ENCODE measurements around the gene AXIN1.

DNA sequence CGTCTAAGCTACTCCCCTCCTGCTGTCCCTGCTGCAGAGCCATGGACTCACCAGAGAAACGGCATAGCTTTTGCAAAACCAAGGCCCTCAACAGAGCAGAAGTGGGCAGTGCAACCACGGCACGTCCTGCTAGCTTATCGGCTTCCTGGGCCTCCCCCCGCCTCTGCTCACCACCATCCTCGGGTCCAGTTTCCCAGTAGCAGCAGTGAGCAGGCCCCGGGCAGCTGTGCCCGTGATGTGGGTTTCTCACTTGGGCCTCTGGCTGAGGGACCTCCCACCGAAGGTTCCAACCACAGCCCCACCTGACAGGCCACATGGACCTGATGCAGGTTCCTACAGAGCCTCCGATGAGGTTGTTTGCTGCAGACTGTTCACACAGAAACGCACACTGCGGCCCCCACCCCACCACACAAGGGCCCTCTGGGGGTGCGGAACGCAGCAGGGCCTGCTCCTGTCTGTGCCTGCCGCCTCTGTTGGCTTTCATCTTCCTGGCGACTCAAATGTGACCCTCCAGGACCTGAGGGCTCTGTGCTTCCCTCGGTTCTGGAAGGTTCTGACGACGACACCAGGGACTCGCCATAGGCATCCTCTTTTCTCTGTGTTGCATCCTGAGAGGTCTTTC, 44.7 kb downstream of the AXIN1 start:
- no peak for TF ChIP-seq ATF2 (IDR thresholded peaks at IDR 0.05; ENCODE audit: low read length)
- no peak for TF ChIP-seq SIN3A (conservative IDR thresholded peaks at IDR 0.05 in 1 of 2, IDR thresholded peaks at IDR 0.05 in 1 of 2; ENCODE audit: low read depth in 1 of 2, low read length in 2 of 2)
- TF ChIP-seq CTCF (IDR thresholded peaks at IDR 0.05; ENCODE audit: control extremely low read depth in 1 of 3, insufficient read depth in 1 of 3, low read depth in 1 of 3, low read length in 3 of 3): no peak
- TF ChIP-seq HDAC6 (IDR thresholded peaks at IDR 0.05; ENCODE audit: low read depth, low read length): no peak
- no peak for TF ChIP-seq CREB1 (IDR thresholded peaks at IDR 0.05)
- no peak for TF ChIP-seq CHD2 (IDR thresholded peaks at IDR 0.05; ENCODE audit: low read length)
- TF ChIP-seq, protein P1, sequence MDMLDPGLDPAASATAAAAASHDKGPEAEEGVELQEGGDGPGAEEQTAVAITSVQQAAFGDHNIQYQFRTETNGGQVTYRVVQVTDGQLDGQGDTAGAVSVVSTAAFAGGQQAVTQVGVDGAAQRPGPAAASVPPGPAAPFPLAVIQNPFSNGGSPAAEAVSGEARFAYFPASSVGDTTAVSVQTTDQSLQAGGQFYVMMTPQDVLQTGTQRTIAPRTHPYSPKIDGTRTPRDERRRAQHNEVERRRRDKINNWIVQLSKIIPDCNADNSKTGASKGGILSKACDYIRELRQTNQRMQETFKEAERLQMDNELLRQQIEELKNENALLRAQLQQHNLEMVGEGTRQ (IDR thresholded peaks at IDR 0.05; ENCODE audit: low read length): no peak
- TF ChIP-seq JUN (IDR thresholded peaks at IDR 0.05; ENCODE audit: low read depth, low read length): no peak
- no peak for TF ChIP-seq EZH2 (IDR thresholded peaks at IDR 0.05; ENCODE audit: low read depth, low read length, severe bottlenecking)
